VCaP (cell line): ENCODE measurements around the gene SOX18.
A peak's percentile ranks its signal among the peaks of the same experiment; 100 is the strongest.

ENCODE experiments used
- H3K27ac ChIP-seq: fragments of 450-650 bp; 2 replicates; pipeline ENCODE4 v1.5.1; 2017
- CTCF ChIP-seq: fragments of 450-650 bp; conservative IDR thresholded peaks from 2 replicates; pipeline ENCODE4 v1.5.1; 2017; ENCODE audit warnings: mild to moderate bottlenecking, moderate library complexity

SOX18 gene

GRCh38 chr20:64049060-64049877 is at the start of gene SOX18:
Gene SOX18 (minus strand): TSS chr20:64049639. CDS start chr20:64049516, 123 bp downstream.
- peak within 1 kb of the TSS; percentile 36; the same call in 1 of the 2 replicates for H3K27ac ChIP-seq

GRCh38 chr20:64098471-64099013 is 49.1 kb upstream of the SOX18 start:
- H3K27ac ChIP-seq: no peak overlapping the region
- no peak for TF ChIP-seq CTCF

More at GRCh38 chr20:64049060-64049877, at the start of gene SOX18:
- 0 out of 2 replicates have a peak, but pooled peaks have one; percentile 23 for TF ChIP-seq CTCF

DNA sequence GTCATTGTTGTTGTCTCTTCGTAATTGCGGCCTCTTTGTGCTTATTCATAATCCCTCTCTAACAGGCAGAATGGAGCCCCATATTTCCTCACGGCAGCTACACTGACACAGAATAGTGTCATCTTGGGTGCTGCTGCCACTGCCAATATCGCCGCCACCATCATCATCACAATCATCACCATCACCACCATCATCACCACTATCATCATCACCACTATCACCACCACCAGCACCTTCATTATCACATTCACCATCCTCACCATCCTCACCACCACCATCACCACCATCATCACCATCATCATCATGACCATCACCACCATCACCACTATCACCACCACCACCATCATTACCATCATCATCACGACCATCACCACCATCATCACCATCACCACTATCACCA is 47.1 kb upstream of the SOX18 start:
- no peak overlapping the region for H3K27ac ChIP-seq
- no peak for TF ChIP-seq CTCF

GRCh38 chr20:64095927-64096326 is 46.5 kb upstream of the SOX18 start:
- TF ChIP-seq CTCF: no peak
- H3K27ac ChIP-seq: no peak overlapping the region

DNA sequence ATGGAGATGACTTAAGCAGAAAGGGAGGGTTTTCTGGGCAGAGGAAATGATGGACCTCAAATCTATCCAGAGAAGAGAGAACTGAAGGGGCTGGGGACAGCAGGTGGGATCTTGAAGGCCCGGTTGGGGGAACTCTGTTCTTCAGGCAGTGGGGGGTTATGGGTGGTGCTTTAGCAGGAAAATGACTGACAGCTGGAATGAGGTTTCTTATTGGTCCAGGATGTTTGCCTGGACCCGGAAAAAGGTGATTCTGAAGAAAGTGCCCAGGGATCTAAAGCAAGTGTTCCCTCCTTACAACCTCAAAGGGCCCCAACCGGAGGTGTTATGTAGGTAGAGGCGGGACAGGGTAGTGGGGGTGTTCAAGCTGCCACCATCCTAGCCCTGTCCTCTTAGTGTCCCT is 46.0 kb upstream of the SOX18 start:
- no peak overlapping the region for H3K27ac ChIP-seq

GRCh38 chr20:64093013-64093503 is 43.6 kb upstream of the SOX18 start:
- no peak for TF ChIP-seq CTCF

More for the DNA sequence above, 46.0 kb upstream of the SOX18 start:
- no peak for TF ChIP-seq CTCF

DNA sequence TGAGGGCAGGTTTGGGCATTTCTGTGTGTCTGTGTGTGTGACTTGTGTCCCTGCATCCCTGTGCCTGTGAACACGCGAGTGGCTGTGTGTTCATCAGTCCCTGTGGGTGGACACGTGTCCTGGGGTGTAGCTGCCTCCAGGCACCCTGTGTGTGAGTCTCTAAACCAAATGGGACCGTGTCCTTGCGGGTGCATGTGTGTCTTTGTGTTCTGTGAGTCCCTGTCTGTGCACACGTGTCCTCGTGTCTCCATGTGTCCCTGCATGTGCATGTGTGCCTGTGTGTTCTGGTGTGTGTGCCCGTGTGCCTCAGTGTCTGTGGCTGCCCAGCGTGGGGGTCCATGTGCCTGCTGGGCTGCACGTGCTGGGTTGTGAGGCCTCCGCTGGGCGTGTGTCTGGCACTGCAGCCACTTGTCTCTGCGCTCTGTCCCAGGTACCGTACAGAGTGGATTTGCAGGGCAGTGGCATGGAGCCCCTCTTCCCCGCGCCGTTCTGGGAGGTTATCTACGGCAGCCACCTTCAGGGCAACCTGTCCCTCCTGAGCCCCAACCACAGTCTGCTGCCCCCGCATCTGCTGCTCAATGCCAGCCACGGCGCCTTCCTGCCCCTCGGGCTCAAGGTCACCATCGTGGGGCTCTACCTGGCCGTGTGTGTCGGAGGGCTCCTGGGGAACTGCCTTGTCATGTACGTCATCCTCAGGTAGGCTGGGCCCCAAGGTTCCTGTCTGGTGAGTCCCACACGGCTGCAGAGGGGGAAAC is 43.0 kb upstream of the SOX18 start:
- no peak overlapping the region for H3K27ac ChIP-seq
- no peak for TF ChIP-seq CTCF

More at GRCh38 chr20:64093013-64093503, 43.6 kb upstream of the SOX18 start:
- no peak overlapping the region for H3K27ac ChIP-seq
